SK-N-SH (cell line): ENCODE data around the gene PNPLA1. TPM values are rescaled to one million over a fixed set of nuclear protein-coding genes. Genes with fewer than 3 reads are reported as not detected.

ENCODE experiments used
- CTCF ChIA-PET: fragments of 300-600, 350-600 bp; formaldehyde crosslinking; extraction: SDS; loops from one replicate; lab custom pipeline; 2021; lab: Yijun Ruan, JAX
- POLR2A ChIA-PET: fragments of 350-600 bp; sonication (Branson Sonifier 250); formaldehyde crosslinking; extraction: SDS; loops from one replicate; lab custom pipeline; 2020; ENCODE audit warnings: antibody characterized with exemption, inconsistent platforms; lab: Yijun Ruan, JAX
- DNase-seq: peaks from one replicate; pipeline ENCODE4 v3.0.0; 2012
- H2AFZ ChIP-seq: fragments of 200-600 bp; sonication (generic); 2 replicates; pipeline ENCODE4 v1.8.1; 2016; ENCODE audit warnings: antibody characterized with exemption, mild to moderate bottlenecking, low read depth
- H3F3A ChIP-seq: fragments of 200-600 bp; sonication (generic); replicated peaks from 2 replicates; pipeline ENCODE3; 2016; ENCODE audit warnings: antibody characterized with exemption, mild to moderate bottlenecking; ENCODE audit not compliant: insufficient read depth
- H3K27ac ChIP-seq, 2 experiments: fragments of 200-500 bp in 1 of 2; fragments of 200-600 bp in 1 of 2; sonication (Bioruptor generic) in 1 of 2; sonication (generic), shearing (Covaris generic) in 1 of 2; 2 replicates each; pipeline versions ENCODE4 v1.5.1 to v1.6.1; 2014 to 2016; ENCODE audit warnings: low read depth in 2 of 2, inconsistent platforms in 1 of 2, low read length in 1 of 2, mild to moderate bottlenecking in 1 of 2, mixed read lengths in 1 of 2
- H3K27me3 ChIP-seq: fragments of 200-600 bp; sonication (generic), shearing (Covaris generic); 2 replicates; pipeline ENCODE4 v1.6.1; 2016; ENCODE audit warnings: mixed run types; ENCODE audit not compliant: insufficient read depth
- H3K36me3 ChIP-seq, 2 experiments: fragments of 200-500 bp in 1 of 2; fragments of 200-600 bp in 1 of 2; sonication (Bioruptor generic) in 1 of 2; sonication (generic) in 1 of 2; replicated peaks in 1 of 2; 2 replicates each; pipeline versions ENCODE3 to v1.5.1; 2014 to 2016; ENCODE audit warnings: low read length in 1 of 2, mild to moderate bottlenecking in 1 of 2; ENCODE audit not compliant: insufficient read depth in 2 of 2, control insufficient read depth in 1 of 2
- H3K4me1 ChIP-seq, 2 experiments: fragments of 200-500 bp in 1 of 2; fragments of 200-600 bp in 1 of 2; sonication (Bioruptor generic) in 1 of 2; sonication (generic), shearing (Covaris generic) in 1 of 2; 2 replicates each; pipeline versions ENCODE4 v1.5.1 to v1.6.1; 2014 to 2016; ENCODE audit warnings: low read depth in 1 of 2, low read length in 1 of 2, mixed run types in 1 of 2; ENCODE audit not compliant: insufficient read depth in 2 of 2, control insufficient read depth in 1 of 2
- H3K4me2 ChIP-seq: fragments of 200-600 bp; sonication (generic), shearing (Covaris generic); 2 replicates; pipeline ENCODE4 v1.6.1; 2017; ENCODE audit warnings: mixed run types
- H3K4me3 ChIP-seq, 2 experiments: fragments of 200-500 bp in 1 of 2; fragments of 200-600 bp in 1 of 2; sonication (Bioruptor generic) in 1 of 2; sonication (generic), shearing (Covaris generic) in 1 of 2; 2 replicates each; pipeline versions ENCODE4 v1.5.1 to v1.8.1; 2014 to 2016; ENCODE audit warnings: low read depth in 2 of 2, inconsistent platforms in 1 of 2, low read length in 1 of 2, mild to moderate bottlenecking in 1 of 2, mixed read lengths in 1 of 2, moderate library complexity in 1 of 2
- H3K79me2 ChIP-seq: fragments of 200-600 bp; sonication (generic); 2 replicates; pipeline ENCODE4 v1.8.1; 2017; ENCODE audit warnings: mild to moderate bottlenecking; ENCODE audit not compliant: insufficient read depth
- H3K9ac ChIP-seq: fragments of 200-600 bp; sonication (generic); 2 replicates; pipeline ENCODE4 v1.6.1; 2017; ENCODE audit warnings: mixed run types
- H3K9me2 ChIP-seq: fragments of 200-600 bp; sonication (generic); 2 replicates; pipeline ENCODE4 v1.6.1; 2017; ENCODE audit warnings: mixed run types
- H3K9me3 ChIP-seq: fragments of 200-600 bp; sonication (generic); 2 replicates; pipeline ENCODE4 v1.6.1; 2017; ENCODE audit warnings: mixed run types, mild to moderate bottlenecking, moderate library complexity
- H4K20me1 ChIP-seq: fragments of 200-600 bp; sonication (generic); 2 replicates; pipeline ENCODE4 v1.6.1; 2017; ENCODE audit warnings: mild to moderate bottlenecking, mixed run types; ENCODE audit not compliant: insufficient read depth
- CHD2 ChIP-seq: fragments of 150-350 bp; IDR thresholded peaks from 2 replicates; pipeline ENCODE4 v1.6.1; 2018; ENCODE audit warnings: low read length; ENCODE audit not compliant: partially characterized antibody
- EP300 ChIP-seq, 2 experiments: IDR thresholded peaks; 2 replicates each; pipeline versions ENCODE4 v1.4.0 to v1.6.1; 2012; ENCODE audit warnings: borderline replicate concordance in 1 of 2, low read depth in 1 of 2, low read length in 1 of 2
- FOXJ3 ChIP-seq: sonication (generic); formaldehyde crosslinking; IDR thresholded peaks from 2 replicates; pipeline ENCODE4 v1.5.1; 2020; ENCODE audit warnings: mild to moderate bottlenecking, missing genetic modification reagents
- JUND ChIP-seq: IDR thresholded peaks from 2 replicates; pipeline ENCODE4 v1.4.0; 2012
- MEF2A ChIP-seq: IDR thresholded peaks from 2 replicates; pipeline ENCODE4 v1.4.0; 2012; ENCODE audit warnings: low read depth, borderline replicate concordance
- MXI1 ChIP-seq: IDR thresholded peaks from 2 replicates; pipeline ENCODE4 v1.6.1; 2012; ENCODE audit warnings: mild to moderate bottlenecking, low read depth, low read length, improper control_type of control experiment
- NRF1 ChIP-seq: IDR thresholded peaks from 2 replicates; pipeline ENCODE4 v1.6.1; 2012; ENCODE audit warnings: low read depth, mild to moderate bottlenecking, low read length
- REST ChIP-seq: IDR thresholded peaks from 2 replicates; pipeline ENCODE4 v1.6.1; 2012; ENCODE audit warnings: mild to moderate bottlenecking, low read depth, low read length, moderate library complexity
- SIN3A ChIP-seq: IDR thresholded peaks from 2 replicates; pipeline ENCODE4 v1.6.1; 2012; ENCODE audit warnings: low read depth, mild to moderate bottlenecking, low read length, moderate library complexity, borderline replicate concordance
- TAF1 ChIP-seq: IDR thresholded peaks from 2 replicates; pipeline ENCODE4 v1.6.1; 2012; ENCODE audit warnings: low read depth, mild to moderate bottlenecking, low read length, moderate library complexity, borderline replicate concordance
- USF2 ChIP-seq: fragments of 150-350 bp; IDR thresholded peaks from 2 replicates; pipeline ENCODE4 v1.6.1; 2017; ENCODE audit warnings: antibody characterized with exemption, low read length, low read depth, borderline replicate concordance
- WGBS: methylation state at CpG from one replicate; pipeline ENCODE4 v1.1.6; 2017; ENCODE audit warnings: low lambda C conversion rate; 5-methylcytosine and 5-hydroxymethylcytosine counted together
- polyA plus RNA-seq, 3 experiments: library from polyadenylated mRNA; depleted of rRNA; stranded (reverse); fragments of >200 nt; gene quantifications; 2 replicates each; pipeline ENCODE4 v1.2.3, GENCODE V29; 2012
- TF ChIP-seq, protein P1 (sequence below): fragments of 200-600 bp; sonication (generic); IDR thresholded peaks from 2 replicates; pipeline ENCODE4 v1.6.1; 2017; ENCODE audit warnings: antibody characterized with exemption, mild to moderate bottlenecking, moderate library complexity
- TF ChIP-seq, protein P2 (sequence below): IDR thresholded peaks from 2 replicates; pipeline ENCODE4 v1.4.0; 2012; ENCODE audit warnings: low read depth, borderline replicate concordance

Gene PNPLA1
- polyA plus RNA-seq, 1 of the 3 experiments (the other 2 are of a cell fraction) = not detected

- TF ChIP-seq REST (no peak), CHD2 (no peak), NRF1 (no peak), EP300 (IDR thresholded peaks at IDR 0.05; ENCODE audit: borderline replicate concordance in 1 of 2, low read depth in 1 of 2, low read length in 1 of 2) (no peak), MXI1 (no peak)
- TF ChIP-seq, protein P1, sequence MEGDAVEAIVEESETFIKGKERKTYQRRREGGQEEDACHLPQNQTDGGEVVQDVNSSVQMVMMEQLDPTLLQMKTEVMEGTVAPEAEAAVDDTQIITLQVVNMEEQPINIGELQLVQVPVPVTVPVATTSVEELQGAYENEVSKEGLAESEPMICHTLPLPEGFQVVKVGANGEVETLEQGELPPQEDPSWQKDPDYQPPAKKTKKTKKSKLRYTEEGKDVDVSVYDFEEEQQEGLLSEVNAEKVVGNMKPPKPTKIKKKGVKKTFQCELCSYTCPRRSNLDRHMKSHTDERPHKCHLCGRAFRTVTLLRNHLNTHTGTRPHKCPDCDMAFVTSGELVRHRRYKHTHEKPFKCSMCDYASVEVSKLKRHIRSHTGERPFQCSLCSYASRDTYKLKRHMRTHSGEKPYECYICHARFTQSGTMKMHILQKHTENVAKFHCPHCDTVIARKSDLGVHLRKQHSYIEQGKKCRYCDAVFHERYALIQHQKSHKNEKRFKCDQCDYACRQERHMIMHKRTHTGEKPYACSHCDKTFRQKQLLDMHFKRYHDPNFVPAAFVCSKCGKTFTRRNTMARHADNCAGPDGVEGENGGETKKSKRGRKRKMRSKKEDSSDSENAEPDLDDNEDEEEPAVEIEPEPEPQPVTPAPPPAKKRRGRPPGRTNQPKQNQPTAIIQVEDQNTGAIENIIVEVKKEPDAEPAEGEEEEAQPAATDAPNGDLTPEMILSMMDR = no peak
Measured at GRCh38 chr6:36229223-36229622, 40.6 kb upstream of the PNPLA1 start (continued).

DNA sequence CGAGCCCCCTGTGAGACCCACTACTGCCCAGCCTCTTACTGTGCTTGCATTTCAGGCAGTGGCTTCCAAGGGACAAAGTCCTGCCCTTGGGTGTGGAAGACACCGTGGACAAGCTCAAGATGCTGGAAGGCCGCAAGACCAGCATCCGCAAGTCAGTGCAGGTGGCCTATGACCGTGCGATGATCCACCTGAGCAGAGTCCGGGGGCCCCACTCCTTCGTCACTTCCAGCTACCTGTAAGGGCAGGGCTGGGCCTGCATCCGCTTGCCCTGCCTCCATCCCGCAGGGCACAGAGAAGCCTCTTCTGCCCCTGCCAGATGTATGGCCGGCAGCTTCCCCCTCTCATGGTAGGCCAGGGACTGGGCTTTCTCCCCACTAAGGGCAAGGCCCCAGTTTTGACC, 39.5 kb upstream of the PNPLA1 start:
- Histone ChIP-seq H3K36me3 (peaks cover 21 to 79% of the 10 kb centered on the region in 2 experiments), H3K79me2 (no peaks in the 10 kb centered on the region), H4K20me1 (no peaks in the 10 kb centered on the region; the same call in 1 of the 2 replicates), H3K9ac (no peak overlapping the region), H3K4me3 (no peak overlapping the region), H3K27me3 (no peaks in the 10 kb centered on the region), H2AFZ (no peak overlapping the region), H3K4me2 (no peak overlapping the region), H3K4me1 (peaks cover 0 to 6% of the 10 kb centered on the region in 2 experiments; a peak in 1 of 4 replicates), H3K9me3 (no peaks in the 10 kb centered on the region), H3F3A (no peaks in the 10 kb centered on the region), H3K27ac (no peak overlapping the region), H3K9me2 (no peaks in the 10 kb centered on the region)
- TF ChIP-seq USF2 (no peak), MEF2A (no peak), FOXJ3 (no peak), CHD2 (no peak), TAF1 (no peak), SIN3A (no peak), JUND (no peak)
- TF ChIP-seq, protein P2, sequence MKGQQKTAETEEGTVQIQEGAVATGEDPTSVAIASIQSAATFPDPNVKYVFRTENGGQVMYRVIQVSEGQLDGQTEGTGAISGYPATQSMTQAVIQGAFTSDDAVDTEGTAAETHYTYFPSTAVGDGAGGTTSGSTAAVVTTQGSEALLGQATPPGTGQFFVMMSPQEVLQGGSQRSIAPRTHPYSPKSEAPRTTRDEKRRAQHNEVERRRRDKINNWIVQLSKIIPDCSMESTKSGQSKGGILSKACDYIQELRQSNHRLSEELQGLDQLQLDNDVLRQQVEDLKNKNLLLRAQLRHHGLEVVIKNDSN = no peak
- WGBS = 100% methylated on average over 1 of the region's 11 CpGs
- POLR2A ChIA-PET = no interaction called here
- CTCF ChIA-PET = no interaction called here
- DNase-seq = no peak
